Measurements from ENCODE around the gene DOP1B.

Gene DOP1B

GRCh38 chr21:36202726-36203602 lies 46.3 kb downstream of the DOP1B start:
- peak; percentile 14 for DNase-seq (ENCODE audit: low read depth)

- DNase-seq (ENCODE audit: low read depth) = peak; percentile 91
Observed at GRCh38 chr21:36203603-36203889, 46.9 kb downstream of the DOP1B start.

- no peak for DNase-seq (ENCODE audit: low read depth)
Observed at GRCh38 chr21:36204980-36205379, 48.4 kb downstream of the DOP1B start.

- DNase-seq (ENCODE audit: low read depth) = no peak
Observed at GRCh38 chr21:36205962-36206361, 49.3 kb downstream of the DOP1B start.
